CD8-positive, alpha-beta memory T cell (primary cell): ENCODE measurements around the gene AGXT. TPM values are rescaled to one million over a fixed set of nuclear protein-coding genes. Genes with fewer than 3 reads are reported as not detected.
A peak's percentile ranks its signal among the peaks of the same experiment; 100 is the strongest.

Experiments used
- CTCF ChIA-PET: fragments of 350-600 bp; sonication (Branson Sonifier 250); formaldehyde crosslinking; loops from one replicate; lab custom pipeline; 2021; ENCODE audit warnings: antibody characterized with exemption; lab: Charles Lee
- POLR2A ChIA-PET: fragments of 350-600 bp; sonication (Branson Sonifier 250); formaldehyde crosslinking; loops from one replicate; lab custom pipeline; 2021; ENCODE audit warnings: antibody characterized with exemption; lab: Charles Lee
- DNase-seq, 5 donors: peaks; one replicate each; pipeline versions ENCODE4 v3.0.0 to v3.0.0-alpha.2; 2020 to 2022; ENCODE audit warnings: mixed read lengths in 1 of 5
- H3K27ac ChIP-seq: one replicate; pipeline ENCODE4 v1.7.0; 2013; ENCODE audit warnings: low read depth, mild to moderate bottlenecking, low read length, moderate library complexity
- H3K27me3 ChIP-seq: 2 replicates; pipeline ENCODE4 v1.7.0; 2013; ENCODE audit warnings: low read length, mild to moderate bottlenecking; ENCODE audit not compliant: insufficient read depth, poor library complexity, severe bottlenecking
- H3K36me3 ChIP-seq: 2 replicates; pipeline ENCODE4 v1.7.0; 2013; ENCODE audit warnings: mild to moderate bottlenecking, low read length, moderate library complexity; ENCODE audit not compliant: insufficient read depth
- H3K4me1 ChIP-seq: 2 replicates; pipeline ENCODE4 v1.7.0; 2013; ENCODE audit warnings: mild to moderate bottlenecking, low read length, moderate library complexity; ENCODE audit not compliant: insufficient read depth
- H3K4me3 ChIP-seq: 2 replicates; pipeline ENCODE4 v1.7.0; 2013; ENCODE audit warnings: mild to moderate bottlenecking, low read length
- H3K9me3 ChIP-seq: 2 replicates; pipeline ENCODE4 v1.7.0; 2013; ENCODE audit warnings: mild to moderate bottlenecking, low read length
- H3K27ac Mint-ChIP-seq, 8 donors: one replicate each; pipeline ENCODE4 v1.8.0; 2020 to 2021; ENCODE audit warnings: mixed read lengths in 8 of 8, mild to moderate bottlenecking in 6 of 8, inconsistent platforms in 3 of 8, moderate library complexity in 3 of 8
- H3K27me3 Mint-ChIP-seq, 2 donors: one replicate each; pipeline ENCODE4 v1.8.0; 2020 to 2021; ENCODE audit warnings: mixed read lengths in 2 of 2, mild to moderate bottlenecking in 1 of 2, moderate library complexity in 1 of 2
- H3K36me3 Mint-ChIP-seq, 3 donors: one replicate each; pipeline ENCODE4 v1.8.0; 2020 to 2021; ENCODE audit warnings: mixed read lengths in 3 of 3, inconsistent platforms in 1 of 3, mild to moderate bottlenecking in 1 of 3
- H3K4me1 Mint-ChIP-seq, 3 donors: one replicate each; pipeline ENCODE4 v1.8.0; 2020 to 2021; ENCODE audit warnings: mixed read lengths in 3 of 3, inconsistent platforms in 1 of 3, mild to moderate bottlenecking in 1 of 3
- H3K4me3 Mint-ChIP-seq, 7 donors: one replicate each; pipeline ENCODE4 v1.8.0; 2020 to 2021; ENCODE audit warnings: mixed read lengths in 7 of 7, mild to moderate bottlenecking in 6 of 7, moderate library complexity in 4 of 7, inconsistent platforms in 2 of 7
- H3K9me3 Mint-ChIP-seq, 5 donors: one replicate each; pipeline ENCODE4 v1.8.0; 2020 to 2022; ENCODE audit warnings: mixed read lengths in 5 of 5, mild to moderate bottlenecking in 3 of 5, moderate library complexity in 2 of 5, inconsistent platforms in 1 of 5
- polyA plus RNA-seq: library from polyadenylated mRNA; unstranded; fragments of 300-500 nt; fragmentation: Illumina TruSeq; gene quantifications from one replicate; pipeline ENCODE4 v1.2.3, GENCODE V29; 2021
- total RNA-seq, 2 experiments: library from RNA; stranded (reverse); gene quantifications; one replicate each; pipeline ENCODE4 v1.2.3, GENCODE V29; 2021

AGXT gene
- total and polyA plus RNA-seq, 3 experiments from 2014 or later = not detected

DNA sequence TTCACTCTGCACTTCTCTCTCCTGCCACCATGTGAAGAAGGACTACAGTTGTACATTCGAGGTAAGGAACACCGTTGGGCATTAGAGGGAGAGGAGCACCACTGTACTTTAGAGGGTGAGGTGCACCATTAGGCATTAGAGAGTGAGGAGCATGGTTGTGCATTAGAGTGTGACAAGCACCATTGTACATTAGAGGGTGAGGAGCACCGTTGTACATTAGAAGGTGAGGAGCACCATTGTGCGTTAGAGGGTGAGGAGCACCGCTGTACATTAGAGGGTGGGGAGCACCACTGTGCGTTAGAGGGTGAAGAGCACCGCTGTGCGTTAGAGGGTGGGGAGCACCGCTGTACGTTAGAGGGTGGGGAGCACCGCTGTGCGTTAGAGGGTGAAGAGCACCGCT lies 20.8 kb upstream of the AGXT start:
- Mint-ChIP-seq H3K36me3 (no peaks in the 10 kb centered on the region), H3K27me3 (peaks cover 3 to 4% of the 10 kb centered on the region in 2 donors), H3K9me3 (no peaks in the 10 kb centered on the region), H3K4me3 (no peak overlapping the region), H3K27ac (no peak overlapping the region), H3K4me1 (no peaks in the 10 kb centered on the region)
- H3K4me3 ChIP-seq = no peak overlapping the region
- no peaks in the 10 kb centered on the region for H3K36me3 ChIP-seq
- H3K9me3 ChIP-seq = no peaks in the 10 kb centered on the region
- H3K27me3 ChIP-seq = no peaks in the 10 kb centered on the region
- no peaks in the 10 kb centered on the region for H3K4me1 ChIP-seq
- CTCF ChIA-PET = no interaction called here
- DNase-seq = no peak
- no peak overlapping the region for H3K27ac ChIP-seq
- POLR2A ChIA-PET = no interaction called here

DNA sequence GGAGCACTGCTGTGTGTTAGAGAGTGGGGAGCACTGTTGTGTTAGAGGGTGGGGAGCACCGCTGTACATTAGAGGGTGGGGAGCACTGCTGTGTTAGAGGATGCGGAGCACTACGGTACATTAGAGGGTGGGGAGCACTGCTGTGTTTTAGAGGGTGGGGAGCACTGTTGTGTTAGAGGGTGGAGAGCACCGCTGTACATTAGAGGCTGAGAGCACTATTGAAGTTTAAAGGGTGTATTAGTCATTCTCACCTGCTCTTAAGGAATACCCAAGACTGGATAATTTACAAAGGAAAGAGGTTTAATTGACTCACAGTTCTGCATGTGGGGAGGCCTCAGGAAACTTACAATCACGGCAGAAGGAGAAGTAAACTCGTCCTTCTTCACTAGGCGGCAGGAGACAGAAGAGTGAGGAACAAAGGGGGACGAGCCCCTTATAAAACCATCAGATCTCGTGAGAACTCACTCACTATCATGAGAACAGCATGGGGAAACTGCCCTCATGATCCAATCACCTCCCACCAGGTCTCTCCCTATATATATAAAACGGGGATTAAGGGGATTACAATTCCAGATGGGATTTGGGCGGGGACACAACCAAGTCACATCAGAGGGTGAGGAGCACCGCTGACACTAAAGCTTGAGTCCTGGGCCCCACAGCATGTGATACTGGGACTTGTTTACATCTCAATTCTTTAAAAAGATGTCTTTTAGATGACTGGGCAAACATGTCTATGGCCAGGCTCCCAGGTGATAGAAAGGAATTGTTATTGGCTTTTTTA lies 19.5 kb upstream of the AGXT start:
- Mint-ChIP-seq H3K4me3 (no peak overlapping the region), H3K27ac (no peak overlapping the region), H3K4me1 (no peaks in the 10 kb centered on the region), H3K9me3 (peaks cover 0 to 3% (median under 1%) of the 10 kb centered on the region in 5 donors), H3K36me3 (peaks cover 0 to 1% (median 0%) of the 10 kb centered on the region in 3 donors), H3K27me3 (peaks cover 3 to 4% of the 10 kb centered on the region in 2 donors)
- DNase-seq = no peak
- CTCF ChIA-PET = no interaction called here
- Histone ChIP-seq H3K4me3 (no peak overlapping the region), H3K36me3 (no peaks in the 10 kb centered on the region), H3K9me3 (no peaks in the 10 kb centered on the region), H3K27me3 (no peaks in the 10 kb centered on the region), H3K27ac (no peak overlapping the region), H3K4me1 (no peaks in the 10 kb centered on the region)
- POLR2A ChIA-PET = no interaction called here

DNA sequence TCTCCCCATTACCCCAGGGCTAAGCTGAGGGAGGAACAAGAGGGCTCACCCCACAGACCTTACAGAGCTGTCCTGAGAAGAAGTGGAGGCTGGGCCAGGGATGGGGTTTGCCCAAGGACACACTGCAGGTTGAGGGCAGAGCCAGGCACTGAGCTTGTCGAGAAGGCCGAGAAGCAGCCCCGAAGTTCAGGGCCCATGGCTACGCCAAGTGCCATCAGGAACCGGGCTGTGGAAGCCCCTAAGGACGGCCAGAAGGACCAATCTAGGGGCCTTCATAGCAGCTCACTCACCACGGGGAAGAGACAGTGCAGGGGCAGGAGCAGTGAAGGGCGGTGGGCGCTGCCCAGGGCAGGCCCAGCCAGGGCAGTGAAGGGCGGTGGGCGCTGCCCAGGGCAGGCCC lies 18.6 kb upstream of the AGXT start:
- H3K4me3 ChIP-seq = no peak overlapping the region
- H3K4me1 Mint-ChIP-seq = no peaks in the 10 kb centered on the region
- POLR2A ChIA-PET = no interaction called here
- no peak overlapping the region for H3K4me3 Mint-ChIP-seq
- H3K27me3 Mint-ChIP-seq = peaks cover 3 to 4% of the 10 kb centered on the region in 2 donors
- no peak overlapping the region for H3K27ac Mint-ChIP-seq
- H3K27ac ChIP-seq = no peak overlapping the region
- no peaks in the 10 kb centered on the region for H3K27me3 ChIP-seq
- peaks cover 3 to 9% (median 6%) of the 10 kb centered on the region in 5 donors for H3K9me3 Mint-ChIP-seq
- DNase-seq = no peak
- CTCF ChIA-PET = no interaction called here
- no peaks in the 10 kb centered on the region for H3K9me3 ChIP-seq
- peaks cover 0 to 5% (median 0%) of the 10 kb centered on the region in 3 donors for H3K36me3 Mint-ChIP-seq
- H3K36me3 ChIP-seq = no peaks in the 10 kb centered on the region
- H3K4me1 ChIP-seq = no peaks in the 10 kb centered on the region

DNA sequence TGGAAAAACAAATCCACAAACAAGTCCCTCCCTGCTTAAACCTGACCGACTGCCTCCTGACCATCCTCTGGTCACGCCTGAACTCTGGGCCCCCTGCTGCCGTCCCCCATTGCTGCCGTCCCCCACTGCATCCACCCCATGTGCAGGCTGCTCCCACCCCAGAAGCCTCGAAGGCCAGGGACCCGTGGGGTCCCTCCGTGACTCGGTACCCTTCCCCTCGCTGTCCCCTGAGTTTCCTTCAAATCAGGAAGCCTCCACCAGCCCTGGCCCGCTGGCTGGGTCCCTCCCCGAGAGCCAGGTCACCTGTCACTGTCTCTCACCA lies 17.9 kb upstream of the AGXT start:
- Mint-ChIP-seq H3K27me3 (peaks cover 3 to 4% of the 10 kb centered on the region in 2 donors), H3K9me3 (peaks cover 5 to 11% (median 6%) of the 10 kb centered on the region in 5 donors), H3K4me1 (no peaks in the 10 kb centered on the region), H3K27ac (no peak overlapping the region), H3K36me3 (peaks cover 0 to 5% (median 0%) of the 10 kb centered on the region in 3 donors), H3K4me3 (no peak overlapping the region)
- no peaks in the 10 kb centered on the region for H3K9me3 ChIP-seq
- no peaks in the 10 kb centered on the region for H3K27me3 ChIP-seq
- H3K27ac ChIP-seq = no peak overlapping the region
- no peaks in the 10 kb centered on the region for H3K4me1 ChIP-seq
- ChIA-PET CTCF (interaction anchor here (0.5 to 2.0 kb wide), 8 partner anchors 9 to 1028 kb away, joined by 3 to 11 read pairs (median 6); no protein-coding TSS in a partner anchor), POLR2A (no interaction called here)
- no peak overlapping the region for H3K4me3 ChIP-seq
- no peak for DNase-seq
- no peaks in the 10 kb centered on the region for H3K36me3 ChIP-seq

DNA sequence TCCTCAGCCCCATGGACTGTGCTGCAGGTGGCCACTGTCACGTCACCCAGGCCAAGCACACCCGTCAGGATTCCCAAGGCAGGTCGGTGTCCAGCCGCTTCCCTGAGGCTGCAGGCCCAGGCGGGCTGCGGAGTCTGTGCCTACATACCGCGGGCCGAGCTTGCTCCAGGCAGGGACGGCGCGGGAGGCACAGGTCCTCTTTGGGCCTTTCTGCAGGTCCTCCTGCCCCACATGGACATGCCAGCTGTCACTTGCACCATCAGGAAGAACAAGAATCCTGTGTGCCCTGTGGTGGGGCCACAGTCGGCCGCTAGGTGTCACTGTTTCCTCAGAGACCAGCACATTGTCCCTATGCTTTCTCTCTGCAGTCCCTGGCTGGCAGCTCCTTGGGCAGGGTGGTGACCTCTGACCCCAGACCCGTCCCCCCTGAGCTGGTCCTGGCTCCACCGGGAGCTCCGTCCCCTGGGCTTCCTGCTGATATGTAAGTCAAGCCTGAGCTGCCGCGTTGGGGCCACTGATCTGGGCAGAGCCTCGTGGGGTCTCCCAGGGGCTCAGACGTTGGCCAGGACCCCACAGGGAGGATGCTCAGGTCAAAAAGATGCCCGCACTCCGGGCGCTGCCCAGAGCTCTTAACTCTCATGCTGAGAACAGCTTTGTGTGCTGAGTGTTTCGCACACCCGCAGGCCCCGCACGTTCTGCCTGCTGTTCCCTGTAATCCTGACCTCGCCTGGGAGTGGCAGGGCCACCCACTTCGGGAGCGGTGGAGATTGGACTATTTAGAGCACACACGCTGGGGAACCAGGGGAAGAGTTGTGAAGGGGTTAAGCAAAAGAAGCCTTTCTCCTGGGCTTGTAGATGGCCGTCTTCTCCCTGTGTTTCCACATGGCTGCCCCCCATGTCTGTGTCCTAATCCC lies 17.3 kb upstream of the AGXT start:
- no peaks in the 10 kb centered on the region for H3K36me3 ChIP-seq
- no peak overlapping the region for H3K27ac ChIP-seq
- ChIA-PET CTCF (interaction anchor here (0.5 to 2.0 kb wide), 10 partner anchors 9 to 1027 kb away, joined by 3 to 11 read pairs (median 4); partner anchors contain the start of gene PASK), POLR2A (no interaction called here)
- no peaks in the 10 kb centered on the region for H3K9me3 ChIP-seq
- H3K4me1 Mint-ChIP-seq = no peaks in the 10 kb centered on the region
- peak overlapping the region in 1 of 7 donors; percentile 18 for H3K4me3 Mint-ChIP-seq
- H3K4me1 ChIP-seq = no peaks in the 10 kb centered on the region
- peaks cover 5 to 11% (median 6%) of the 10 kb centered on the region in 5 donors for H3K9me3 Mint-ChIP-seq
- H3K27me3 ChIP-seq = no peaks in the 10 kb centered on the region
- peaks cover 3 to 4% of the 10 kb centered on the region in 2 donors for H3K27me3 Mint-ChIP-seq
- peaks cover 0 to 5% (median 0%) of the 10 kb centered on the region in 3 donors for H3K36me3 Mint-ChIP-seq
- no peak overlapping the region for H3K27ac Mint-ChIP-seq
- DNase-seq = peak; percentile 63 to 84 (median 70)
- H3K4me3 ChIP-seq = no peak overlapping the region

DNA sequence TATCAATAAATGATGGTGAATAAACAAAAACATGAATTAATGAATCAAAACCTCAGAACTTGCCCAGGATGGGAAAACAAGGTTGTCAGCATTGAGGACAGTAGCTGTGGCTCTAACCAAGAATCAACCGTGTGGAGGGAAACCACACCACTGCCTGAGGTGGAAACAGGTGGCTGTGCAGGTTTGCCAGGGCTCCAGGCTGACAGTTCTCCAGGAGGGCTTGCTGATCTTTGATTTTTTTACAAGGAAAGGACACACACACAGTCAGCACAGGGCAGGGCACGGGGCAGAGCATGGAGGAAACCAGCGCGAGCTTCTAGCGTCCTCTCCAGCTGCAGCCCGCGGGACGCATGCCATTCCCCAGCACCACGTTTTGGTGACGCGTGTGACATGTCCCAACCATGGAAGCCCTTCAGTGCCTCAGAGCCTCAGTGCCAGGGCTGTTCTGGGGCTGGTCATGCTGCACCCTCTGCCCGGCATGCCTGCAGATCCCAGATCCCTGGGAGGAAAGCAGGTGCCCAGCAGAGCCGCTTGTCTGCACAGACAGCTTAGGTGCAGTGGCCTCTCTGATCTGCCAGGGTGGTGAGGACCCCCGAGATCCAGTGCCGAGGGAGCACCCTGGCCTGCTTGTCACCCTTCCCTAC lies 15.8 kb upstream of the AGXT start:
- no peaks in the 10 kb centered on the region for H3K36me3 ChIP-seq
- H3K27ac Mint-ChIP-seq = peak overlapping the region in 1 of 8 donors; percentile 50
- no peaks in the 10 kb centered on the region for H3K4me1 Mint-ChIP-seq
- no peak overlapping the region for H3K4me3 ChIP-seq
- POLR2A ChIA-PET = no interaction called here
- no peaks in the 10 kb centered on the region for H3K4me1 ChIP-seq
- no peaks in the 10 kb centered on the region for H3K27me3 ChIP-seq
- H3K27me3 Mint-ChIP-seq = peaks cover 7% of the 10 kb centered on the region in 2 donors
- no peak overlapping the region for H3K4me3 Mint-ChIP-seq
- peaks cover 0 to 5% (median 0%) of the 10 kb centered on the region in 3 donors for H3K36me3 Mint-ChIP-seq
- H3K9me3 Mint-ChIP-seq = peaks cover 5 to 11% (median 6%) of the 10 kb centered on the region in 5 donors
- CTCF ChIA-PET = interaction anchor here (1.0 to 2.0 kb wide), 2 partner anchors 409 to 1026 kb away, joined by 3 to 9 read pairs; no protein-coding TSS in a partner anchor
- no peaks in the 10 kb centered on the region for H3K9me3 ChIP-seq
- DNase-seq = no peak
- no peak overlapping the region for H3K27ac ChIP-seq

DNA sequence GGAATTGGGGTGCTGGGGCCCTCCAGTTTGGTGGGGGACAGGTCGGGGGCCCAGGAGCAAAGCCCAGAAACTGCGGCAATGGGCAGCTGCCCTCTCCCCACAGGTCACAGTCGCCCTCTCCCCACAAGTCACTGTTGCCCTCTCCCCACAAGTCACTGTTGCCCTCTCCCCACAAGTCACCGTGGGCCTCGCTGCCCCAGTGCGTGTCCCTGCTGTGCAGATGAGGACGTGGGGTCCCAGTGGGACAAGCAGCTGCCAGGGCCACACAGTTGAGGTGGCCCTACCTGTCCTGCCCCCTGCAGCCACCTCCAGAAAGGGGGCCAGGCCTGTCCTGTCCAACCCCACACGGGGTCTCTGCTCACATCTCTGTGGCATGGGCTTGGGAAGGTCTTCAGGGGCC lies 13.0 kb upstream of the AGXT start:
- H3K9me3 ChIP-seq = no peaks in the 10 kb centered on the region
- H3K4me1 Mint-ChIP-seq = no peaks in the 10 kb centered on the region
- H3K4me3 ChIP-seq = no peak overlapping the region
- DNase-seq = no peak
- H3K27ac ChIP-seq = no peak overlapping the region
- peaks cover 0 to 5% (median 0%) of the 10 kb centered on the region in 3 donors for H3K36me3 Mint-ChIP-seq
- POLR2A ChIA-PET = no interaction called here
- H3K27me3 Mint-ChIP-seq = peaks cover 13% of the 10 kb centered on the region in 2 donors
- H3K4me3 Mint-ChIP-seq = no peak overlapping the region
- H3K4me1 ChIP-seq = no peaks in the 10 kb centered on the region
- H3K27me3 ChIP-seq = no peaks in the 10 kb centered on the region
- H3K36me3 ChIP-seq = no peaks in the 10 kb centered on the region
- H3K27ac Mint-ChIP-seq = no peak overlapping the region
- CTCF ChIA-PET = no interaction called here
- H3K9me3 Mint-ChIP-seq = peaks cover 5 to 11% (median 6%) of the 10 kb centered on the region in 5 donors
